SH-SY5Y (cell line): Measurements from ENCODE around the gene SLC18B1.

Experiments
- GATA2 ChIP-seq: IDR thresholded peaks from 2 replicates; pipeline ENCODE4 v1.6.1; 2011; ENCODE audit warnings: mild to moderate bottlenecking, low read depth, low read length
- GATA3 ChIP-seq: IDR thresholded peaks from 2 replicates; pipeline ENCODE4 v1.6.1; 2011; ENCODE audit warnings: low read depth, mild to moderate bottlenecking, low read length, moderate library complexity

- TF ChIP-seq GATA2 (no peak), GATA3 (no peak)
These were observed 14.3 kb upstream of the SLC18B1 start for GRCh38 chr6:132812756-132813172.
